Measurements from ENCODE around the gene UBR3.

UBR3 gene

DNA sequence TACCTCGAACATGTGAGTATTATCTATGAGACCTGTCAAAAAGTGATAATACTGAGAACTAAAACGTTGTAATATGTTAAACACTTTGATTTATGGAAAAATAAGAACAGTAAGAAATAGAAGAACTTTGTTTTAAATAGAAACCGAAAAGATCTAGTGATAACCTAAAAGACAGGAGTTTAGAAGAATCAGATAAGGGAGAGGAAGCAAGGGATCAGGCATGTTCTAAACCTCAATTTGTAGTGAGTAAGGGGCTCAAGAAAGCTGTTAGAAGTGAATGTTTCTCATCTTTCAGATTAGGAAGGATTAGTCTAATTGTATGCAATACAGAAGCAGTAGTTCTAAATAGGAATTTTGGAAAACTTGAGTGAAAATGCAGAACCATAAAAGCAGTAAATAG, 182.0 kb downstream of the UBR3 start:
- Histone ChIP-seq H3K4me2 (ENCODE audit: low read depth, low read length, poor library complexity, severe bottlenecking) (no peak overlapping the region), H3K79me2 (ENCODE audit: insufficient read depth, low read length) (no peaks in the 10 kb centered on the region), H3K9ac (ENCODE audit: low read depth, low read length, poor library complexity, severe bottlenecking) (no peak overlapping the region), H3K36me3 (ENCODE audit: insufficient read depth, low read length) (peaks cover 9% of the 10 kb centered on the region), H3K4me3 (ENCODE audit: low read length, poor library complexity, severe bottlenecking) (no peak overlapping the region), H3F3A (ENCODE audit: low read depth) (no peaks in the 10 kb centered on the region), H3K27me3 (ENCODE audit: insufficient read depth, low read length, poor library complexity, severe bottlenecking) (no peaks in the 10 kb centered on the region), H2AFZ (ENCODE audit: low read length) (no peak overlapping the region), H3K4me1 (ENCODE audit: insufficient read depth, low read length, poor library complexity, severe bottlenecking) (peaks cover 4% of the 10 kb centered on the region), H4K20me1 (ENCODE audit: insufficient read depth, low read length, poor library complexity, severe bottlenecking) (no peaks in the 10 kb centered on the region), H3K9me3 (ENCODE audit: insufficient read depth, low read depth, low read length) (no peaks in the 10 kb centered on the region), H3K9me2 (replicated peaks; ENCODE audit: low read depth, low read length) (no peaks in the 10 kb centered on the region)
- no peak for TF ChIP-seq EZH2phosphoT487 (IDR thresholded peaks at IDR 0.05; ENCODE audit: borderline replicate concordance)
- TF ChIP-seq, protein P1, sequence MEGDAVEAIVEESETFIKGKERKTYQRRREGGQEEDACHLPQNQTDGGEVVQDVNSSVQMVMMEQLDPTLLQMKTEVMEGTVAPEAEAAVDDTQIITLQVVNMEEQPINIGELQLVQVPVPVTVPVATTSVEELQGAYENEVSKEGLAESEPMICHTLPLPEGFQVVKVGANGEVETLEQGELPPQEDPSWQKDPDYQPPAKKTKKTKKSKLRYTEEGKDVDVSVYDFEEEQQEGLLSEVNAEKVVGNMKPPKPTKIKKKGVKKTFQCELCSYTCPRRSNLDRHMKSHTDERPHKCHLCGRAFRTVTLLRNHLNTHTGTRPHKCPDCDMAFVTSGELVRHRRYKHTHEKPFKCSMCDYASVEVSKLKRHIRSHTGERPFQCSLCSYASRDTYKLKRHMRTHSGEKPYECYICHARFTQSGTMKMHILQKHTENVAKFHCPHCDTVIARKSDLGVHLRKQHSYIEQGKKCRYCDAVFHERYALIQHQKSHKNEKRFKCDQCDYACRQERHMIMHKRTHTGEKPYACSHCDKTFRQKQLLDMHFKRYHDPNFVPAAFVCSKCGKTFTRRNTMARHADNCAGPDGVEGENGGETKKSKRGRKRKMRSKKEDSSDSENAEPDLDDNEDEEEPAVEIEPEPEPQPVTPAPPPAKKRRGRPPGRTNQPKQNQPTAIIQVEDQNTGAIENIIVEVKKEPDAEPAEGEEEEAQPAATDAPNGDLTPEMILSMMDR (conservative IDR thresholded peaks at IDR 0.05; ENCODE audit: low read length) = no peak

DNA sequence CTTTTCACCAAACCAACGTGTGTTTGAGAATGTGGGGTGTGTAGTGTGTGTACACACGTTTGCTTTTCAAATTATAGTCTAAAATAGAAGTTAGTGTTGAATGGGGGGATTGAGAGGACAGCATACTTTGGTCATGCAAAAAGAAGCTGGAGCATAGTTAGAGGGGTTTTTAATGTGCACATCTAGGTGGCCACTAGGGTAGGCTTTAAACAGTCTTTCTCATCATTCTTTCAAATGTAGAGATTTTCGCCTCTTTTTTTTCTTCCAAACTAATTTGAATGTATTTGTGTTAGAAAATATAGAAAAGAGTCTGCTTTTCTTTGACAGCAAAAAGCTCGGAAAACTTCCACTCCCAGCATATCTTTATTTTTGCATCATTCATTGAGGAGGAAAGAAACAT, 185.5 kb downstream of the UBR3 start:
- no peaks in the 10 kb centered on the region for H4K20me1 ChIP-seq (ENCODE audit: insufficient read depth, low read length, poor library complexity, severe bottlenecking)
- no peaks in the 10 kb centered on the region for H3K9me3 ChIP-seq (ENCODE audit: insufficient read depth, low read depth, low read length)
- H3K79me2 ChIP-seq (ENCODE audit: insufficient read depth, low read length) = no peaks in the 10 kb centered on the region
- H3K4me3 ChIP-seq (ENCODE audit: low read length, poor library complexity, severe bottlenecking) = no peak overlapping the region
- H3K27me3 ChIP-seq (ENCODE audit: insufficient read depth, low read length, poor library complexity, severe bottlenecking) = no peaks in the 10 kb centered on the region
- peaks cover 4% of the 10 kb centered on the region for H3K4me1 ChIP-seq (ENCODE audit: insufficient read depth, low read length, poor library complexity, severe bottlenecking)
- no peaks in the 10 kb centered on the region for H3F3A ChIP-seq (ENCODE audit: low read depth)
- TF ChIP-seq, protein P1 (conservative IDR thresholded peaks at IDR 0.05; ENCODE audit: low read length) = peak; percentile 29
- no peak for TF ChIP-seq EZH2phosphoT487 (IDR thresholded peaks at IDR 0.05; ENCODE audit: borderline replicate concordance)
- no peaks in the 10 kb centered on the region for H3K9me2 ChIP-seq (replicated peaks; ENCODE audit: low read depth, low read length)
- H3K4me2 ChIP-seq (ENCODE audit: low read depth, low read length, poor library complexity, severe bottlenecking) = no peak overlapping the region
- H2AFZ ChIP-seq (ENCODE audit: low read length) = no peak overlapping the region
- no peak overlapping the region for H3K9ac ChIP-seq (ENCODE audit: low read depth, low read length, poor library complexity, severe bottlenecking)
- peaks cover 3% of the 10 kb centered on the region for H3K36me3 ChIP-seq (ENCODE audit: insufficient read depth, low read length)

DNA sequence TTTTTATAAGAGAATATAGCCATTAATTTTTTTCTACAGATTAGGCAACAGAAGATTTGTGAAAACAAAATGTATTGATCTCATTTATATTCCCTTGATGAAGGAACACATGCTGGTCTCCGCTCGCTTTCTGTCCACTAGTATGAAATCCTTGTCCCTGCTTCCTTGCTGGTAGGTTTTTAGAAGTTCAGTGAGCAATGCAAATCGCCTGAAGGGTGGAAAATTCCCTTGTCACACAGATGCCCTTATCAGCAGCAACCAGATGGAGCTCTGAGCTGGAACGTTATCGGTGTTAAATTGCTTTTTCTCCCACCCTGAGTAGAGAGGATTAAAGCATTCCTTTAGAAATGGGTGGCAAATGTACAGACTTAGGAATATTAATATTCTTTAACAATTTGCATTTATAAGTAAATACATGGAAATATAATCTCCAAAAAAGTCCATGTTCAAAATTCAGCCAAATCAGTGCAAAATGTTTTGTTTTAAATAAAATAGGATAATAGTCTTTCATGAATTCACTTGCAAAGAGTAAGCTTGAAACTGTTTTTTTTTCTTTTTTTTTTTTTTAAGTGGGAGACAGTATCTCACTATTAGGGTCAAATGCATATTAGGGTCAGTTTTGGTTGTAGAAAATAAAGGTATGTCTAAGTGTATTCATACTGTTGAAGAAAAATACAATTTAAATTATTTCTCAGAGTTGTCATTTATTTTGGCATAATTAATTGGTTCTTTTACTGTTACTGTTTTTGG, 186.7 kb downstream of the UBR3 start:
- Histone ChIP-seq H3K4me1 (ENCODE audit: insufficient read depth, low read length, poor library complexity, severe bottlenecking) (peaks cover 4% of the 10 kb centered on the region), H3K79me2 (ENCODE audit: insufficient read depth, low read length) (no peaks in the 10 kb centered on the region), H3K4me2 (ENCODE audit: low read depth, low read length, poor library complexity, severe bottlenecking) (no peak overlapping the region), H2AFZ (ENCODE audit: low read length) (no peak overlapping the region), H3K4me3 (ENCODE audit: low read length, poor library complexity, severe bottlenecking) (no peak overlapping the region), H3K9ac (ENCODE audit: low read depth, low read length, poor library complexity, severe bottlenecking) (no peak overlapping the region), H3K36me3 (ENCODE audit: insufficient read depth, low read length) (peaks cover 2% of the 10 kb centered on the region), H3F3A (ENCODE audit: low read depth) (no peaks in the 10 kb centered on the region), H3K27me3 (ENCODE audit: insufficient read depth, low read length, poor library complexity, severe bottlenecking) (no peaks in the 10 kb centered on the region), H3K9me2 (replicated peaks; ENCODE audit: low read depth, low read length) (no peaks in the 10 kb centered on the region), H4K20me1 (ENCODE audit: insufficient read depth, low read length, poor library complexity, severe bottlenecking) (no peaks in the 10 kb centered on the region), H3K9me3 (ENCODE audit: insufficient read depth, low read depth, low read length) (no peaks in the 10 kb centered on the region)
- no peak for TF ChIP-seq EZH2phosphoT487 (IDR thresholded peaks at IDR 0.05; ENCODE audit: borderline replicate concordance)
- TF ChIP-seq, protein P1 (conservative IDR thresholded peaks at IDR 0.05; ENCODE audit: low read length) = no peak

Data from Loucy (cell line).